ENCODE data around the gene MTO1.

DNA sequence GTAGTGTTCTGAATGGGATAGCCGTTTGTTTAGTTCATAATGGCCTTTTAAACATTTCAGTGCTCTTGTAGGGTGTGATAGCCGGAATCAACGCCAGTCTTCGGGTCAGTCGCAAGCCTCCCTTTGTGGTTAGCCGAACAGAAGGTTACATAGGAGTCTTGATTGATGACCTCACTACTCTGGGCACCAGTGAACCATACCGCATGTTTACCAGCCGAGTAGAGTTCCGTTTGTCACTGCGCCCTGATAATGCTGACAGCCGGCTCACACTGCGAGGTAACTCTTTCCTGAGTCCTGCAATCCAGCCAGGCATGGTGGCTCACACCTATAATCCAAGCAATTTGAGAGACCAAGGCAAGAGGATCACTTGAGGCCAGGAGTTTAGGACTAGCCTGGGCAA, 20.4 kb downstream of the MTO1 start:
- TF ChIP-seq CTCF (IDR thresholded peaks at IDR 0.05) (no peak), POLR2AphosphoS5 (IDR thresholded peaks at IDR 0.05) (no peak)
